ENCODE results near the gene INPP5E. TPM values are rescaled to one million over a fixed set of nuclear protein-coding genes. Genes with fewer than 3 reads are reported as not detected.

INPP5E gene, protein sequence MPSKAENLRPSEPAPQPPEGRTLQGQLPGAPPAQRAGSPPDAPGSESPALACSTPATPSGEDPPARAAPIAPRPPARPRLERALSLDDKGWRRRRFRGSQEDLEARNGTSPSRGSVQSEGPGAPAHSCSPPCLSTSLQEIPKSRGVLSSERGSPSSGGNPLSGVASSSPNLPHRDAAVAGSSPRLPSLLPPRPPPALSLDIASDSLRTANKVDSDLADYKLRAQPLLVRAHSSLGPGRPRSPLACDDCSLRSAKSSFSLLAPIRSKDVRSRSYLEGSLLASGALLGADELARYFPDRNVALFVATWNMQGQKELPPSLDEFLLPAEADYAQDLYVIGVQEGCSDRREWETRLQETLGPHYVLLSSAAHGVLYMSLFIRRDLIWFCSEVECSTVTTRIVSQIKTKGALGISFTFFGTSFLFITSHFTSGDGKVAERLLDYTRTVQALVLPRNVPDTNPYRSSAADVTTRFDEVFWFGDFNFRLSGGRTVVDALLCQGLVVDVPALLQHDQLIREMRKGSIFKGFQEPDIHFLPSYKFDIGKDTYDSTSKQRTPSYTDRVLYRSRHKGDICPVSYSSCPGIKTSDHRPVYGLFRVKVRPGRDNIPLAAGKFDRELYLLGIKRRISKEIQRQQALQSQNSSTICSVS
- 10 to 100 TPM in 2 of 8 experiments, 1 to 10 TPM in 6; 4.5 to 11.1 (median 8.6) TPM for total RNA-seq

DNA sequence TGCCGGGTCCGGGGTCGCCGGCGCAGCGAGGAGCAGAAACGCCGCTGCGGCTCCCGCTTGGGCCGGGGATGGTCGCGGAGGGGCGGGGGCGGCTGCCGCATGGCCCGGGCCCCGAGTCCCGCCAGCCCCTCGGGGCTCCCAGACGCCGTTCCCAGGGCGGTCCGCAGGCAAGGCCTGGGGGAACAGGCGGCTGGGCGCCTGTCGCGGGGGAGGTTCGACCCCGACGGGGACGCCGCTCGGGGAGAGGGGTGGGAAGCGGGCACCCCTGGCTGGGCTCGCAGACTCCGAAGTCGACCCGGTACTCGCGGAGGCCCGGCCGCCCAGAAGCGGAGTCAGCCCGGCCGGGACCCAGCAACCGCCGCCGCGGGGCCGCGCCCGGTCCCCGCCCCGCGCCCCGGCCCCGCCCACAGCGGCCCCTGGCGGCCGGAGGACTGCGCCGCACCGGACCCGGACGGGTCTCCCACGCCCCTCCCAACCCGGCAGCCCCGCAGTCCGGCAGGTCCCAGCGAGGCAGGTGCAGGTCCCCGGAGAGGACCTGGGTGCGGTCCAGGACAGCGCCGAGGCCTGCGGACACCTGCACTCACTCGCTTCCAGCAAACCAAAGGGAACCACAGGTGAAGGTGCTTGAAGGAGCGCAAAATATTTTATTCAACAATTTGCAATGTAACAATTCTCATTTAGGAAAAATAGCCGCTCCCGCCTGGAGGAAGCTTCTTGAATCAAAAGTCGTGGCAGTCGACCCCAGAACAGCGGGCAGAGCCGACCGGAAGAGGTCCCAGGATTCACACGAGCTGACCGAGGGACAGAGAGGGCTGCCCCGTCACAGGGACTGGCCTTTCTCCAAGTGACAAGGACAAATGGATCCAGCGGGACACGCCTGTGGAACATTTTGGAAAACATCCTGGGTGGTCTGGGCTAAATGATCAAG is at the start of gene INPP5E:
INPP5E (minus strand) TSS at position 365 of the 928 bp plus-strand sequence. CDS start 426 bp downstream, outside the sequence.
- in situ Hi-C loops (cut with MboI; ENCODE audit: low pct_unique_long_range_greater_than_20kb in 2 of 9, low sequenced_read_pairs in 9 of 9, unreplicated experiment in 9 of 9) = no loop called here

DNA sequence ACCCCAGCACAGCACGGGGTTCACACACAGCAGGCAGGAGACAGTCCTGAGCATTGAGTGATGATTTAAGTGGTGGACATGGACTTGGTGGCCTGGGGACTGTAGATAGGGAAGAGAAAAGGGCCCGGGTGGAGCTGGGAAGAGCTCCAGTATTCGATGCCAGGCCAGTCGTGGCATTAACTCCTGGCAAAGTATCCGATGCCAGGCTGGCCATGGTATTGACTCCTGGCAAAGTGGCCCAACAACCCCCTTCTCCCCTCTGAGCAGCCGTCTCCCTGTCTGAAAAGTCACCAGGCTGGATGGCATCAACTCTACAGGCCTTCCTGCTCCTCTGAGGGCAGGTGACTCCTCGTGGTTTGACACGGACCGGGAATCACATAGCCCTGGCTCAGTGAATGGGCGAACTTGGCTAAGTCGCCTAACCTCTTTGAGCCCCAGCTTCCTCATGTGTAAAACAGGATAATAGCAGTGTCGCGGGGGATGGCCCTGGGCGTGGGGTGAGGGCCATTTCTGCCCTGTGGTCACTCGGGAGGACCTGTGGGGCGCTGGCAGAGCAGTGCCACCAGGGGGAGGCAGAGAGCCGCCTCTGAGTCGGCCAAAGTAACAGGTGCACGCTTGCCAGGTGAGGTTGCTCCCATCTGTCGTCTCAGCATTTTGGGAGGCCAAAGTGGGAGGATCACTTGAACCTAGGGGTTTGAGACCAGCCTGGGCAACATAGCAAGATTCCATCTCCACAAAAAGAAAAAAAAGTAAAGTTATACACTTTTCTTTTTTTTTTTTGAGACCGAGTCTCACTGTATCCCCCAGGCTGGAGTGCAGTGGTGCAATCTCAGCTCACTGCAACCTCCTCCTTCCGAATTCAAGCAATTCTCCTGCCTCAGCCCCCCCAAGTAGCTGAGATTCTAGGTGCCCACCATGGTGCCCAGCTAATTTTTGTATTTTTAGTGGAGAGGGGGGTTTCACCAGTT is 48.9 kb upstream of the INPP5E start:
- Histone ChIP-seq H3K27ac (no peak overlapping the region), H3K4me1 (replicated peaks in 1 of 2) (peaks cover 14 to 28% of the 10 kb centered on the region in 2 donors), H3K4me3 (no peak overlapping the region)
- in situ Hi-C loops (cut with MboI; ENCODE audit: low pct_unique_long_range_greater_than_20kb in 2 of 9, low sequenced_read_pairs in 9 of 9, unreplicated experiment in 9 of 9) = loop anchor here in 3 of 9 experiments (10.0 to 25.0 kb wide), 2 partner anchors 146 to 149 kb away; no protein-coding TSS in a partner anchor
- 0 to 64% (median 27%) methylated on average over 1 to 10 of the region's 22 CpGs; no CpG with 5 or more reads in 4 of the 10 experiments for WGBS, 10 experiments
- ATAC-seq (replicated peaks in 6 of 8) = peak in 3 of 8 experiments; percentile 4 to 35 (median 5)

More for the DNA sequence above, at the start of gene INPP5E:
- peak; percentile 63 to 85 (median 82) for ATAC-seq (replicated peaks in 6 of 8)
- H3K27ac ChIP-seq = peak within 1 kb of the TSS; percentile 44 to 70
- WGBS, 10 experiments = 0 to 50% (median 8%) methylated on average over 2 to 16 of the region's 90 CpGs; no CpG with 5 or more reads in 3 of the 10 experiments
- H3K4me3 ChIP-seq = peak within 1 kb of the TSS; percentile 49 to 98 (median 85)
- H3K4me1 ChIP-seq (replicated peaks in 1 of 2) = peaks cover 20 to 23% of the 10 kb centered on the region in 2 donors

DNA sequence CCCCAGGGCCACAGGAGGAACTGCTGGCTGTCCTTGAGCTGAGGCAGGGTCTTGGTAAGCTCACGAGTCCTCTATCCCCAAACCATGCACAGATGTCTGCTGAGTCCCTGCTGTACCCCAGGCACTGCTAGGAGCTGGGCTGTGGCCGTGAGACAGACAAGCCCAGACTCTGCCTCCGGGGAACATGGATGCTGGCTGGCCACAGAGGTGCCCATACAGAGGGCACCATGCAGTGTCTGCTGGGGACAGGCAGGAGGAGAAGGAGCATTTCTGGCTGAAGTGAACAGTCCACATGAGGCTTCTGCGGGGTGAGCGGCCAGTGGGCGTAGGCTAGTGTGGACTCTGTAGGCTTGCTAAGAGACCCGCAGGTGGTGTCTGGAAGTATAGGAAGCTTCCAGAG is 48.0 kb upstream of the INPP5E start:
- no peak overlapping the region for H3K4me3 ChIP-seq
- WGBS, 10 experiments = 60 to 100% (median 83%) methylated on average over 1 to 6 of the region's 7 CpGs; no CpG with 5 or more reads in 5 of the 10 experiments
- peaks cover 14 to 19% of the 10 kb centered on the region in 2 donors for H3K4me1 ChIP-seq (replicated peaks in 1 of 2)
- ATAC-seq (replicated peaks in 6 of 8) = no peak
- in situ Hi-C loops (cut with MboI; ENCODE audit: low pct_unique_long_range_greater_than_20kb in 2 of 9, low sequenced_read_pairs in 9 of 9, unreplicated experiment in 9 of 9) = loop anchor here in 3 of 9 experiments (10.0 to 25.0 kb wide), 2 partner anchors 147 to 150 kb away; no protein-coding TSS in a partner anchor
- no peak overlapping the region for H3K27ac ChIP-seq

DNA sequence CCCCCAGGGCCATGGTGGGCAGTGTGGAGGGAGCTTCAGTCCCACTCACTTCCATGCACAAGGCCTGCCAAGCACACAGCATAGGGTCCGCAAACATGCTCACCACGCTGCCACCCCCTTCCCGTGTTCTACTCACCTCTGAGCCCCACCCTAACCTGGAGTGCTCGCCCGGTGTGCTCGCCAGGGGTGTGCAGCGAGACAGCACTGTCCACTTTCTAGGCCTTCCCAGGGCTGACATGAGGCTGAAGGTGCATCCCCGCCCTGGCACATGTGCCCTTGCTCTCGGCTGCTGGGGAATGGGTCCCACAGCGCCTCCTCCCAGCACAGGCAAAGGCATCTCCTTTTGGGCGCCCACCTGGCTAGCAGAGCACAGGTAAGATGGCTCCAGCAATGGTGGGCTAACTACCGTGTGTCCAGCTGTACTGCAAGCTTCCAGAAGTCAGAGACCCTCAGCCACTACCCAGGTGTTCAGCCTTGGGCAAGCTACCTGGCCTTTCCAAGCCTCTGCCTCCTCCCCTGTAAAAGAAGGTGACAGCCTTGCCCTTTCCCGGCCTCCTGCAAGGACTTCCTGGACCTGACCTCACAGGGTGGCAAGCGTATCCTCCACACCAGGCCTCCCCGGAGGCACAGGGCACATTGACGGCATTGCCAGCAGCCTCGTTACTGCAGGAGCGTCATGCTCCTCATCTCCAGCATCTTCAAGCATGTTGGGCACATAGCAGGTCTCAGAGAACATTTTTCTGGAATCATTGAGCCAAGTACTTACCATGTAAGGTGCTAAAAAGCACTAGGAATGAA is 47.4 kb upstream of the INPP5E start:
- WGBS, 10 experiments = 59 to 100% (median 85%) methylated on average over 1 to 10 of the region's 18 CpGs; no CpG with 5 or more reads in 4 of the 10 experiments
- in situ Hi-C loops (cut with MboI; ENCODE audit: low pct_unique_long_range_greater_than_20kb in 2 of 9, low sequenced_read_pairs in 9 of 9, unreplicated experiment in 9 of 9) = loop anchor here in 3 of 9 experiments (10.0 to 25.0 kb wide), 2 partner anchors 148 to 150 kb away; no protein-coding TSS in a partner anchor

DNA sequence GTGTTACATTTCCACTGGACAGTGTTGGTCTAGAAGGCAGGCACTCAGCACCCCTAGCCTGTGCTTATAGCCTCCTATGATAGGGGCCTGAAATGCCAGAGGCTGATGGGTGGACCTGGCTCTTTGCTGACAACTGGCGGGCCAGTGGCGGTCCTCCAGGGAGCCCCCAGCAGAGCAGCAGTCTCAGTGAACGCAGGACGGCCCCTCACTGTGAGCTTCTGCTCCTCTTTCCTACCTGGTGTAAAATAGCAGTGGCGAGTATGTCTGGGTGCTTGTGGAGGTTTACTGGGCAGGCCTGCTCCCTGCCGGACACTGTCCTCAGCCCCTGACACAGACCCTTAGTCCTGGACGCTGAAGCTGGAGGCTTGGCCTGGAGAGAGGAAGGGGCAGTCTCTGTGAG is 46.5 kb upstream of the INPP5E start:
- no peak for ATAC-seq (replicated peaks in 6 of 8)
- Histone ChIP-seq H3K4me3 (no peak overlapping the region), H3K27ac (no peak overlapping the region), H3K4me1 (replicated peaks in 1 of 2) (peaks cover 20 to 27% of the 10 kb centered on the region in 2 donors)
- WGBS, 10 experiments = 47 to 100% (median 86%) methylated on average over 1 to 3 of the region's 7 CpGs; no CpG with 5 or more reads in 5 of the 10 experiments
- in situ Hi-C loops (cut with MboI; ENCODE audit: low pct_unique_long_range_greater_than_20kb in 2 of 9, low sequenced_read_pairs in 9 of 9, unreplicated experiment in 9 of 9) = loop anchor here in 3 of 9 experiments (10.0 to 25.0 kb wide), 2 partner anchors 149 to 151 kb away; no protein-coding TSS in a partner anchor

More for the DNA sequence above, 47.4 kb upstream of the INPP5E start:
- peaks cover 14 to 19% of the 10 kb centered on the region in 2 donors for H3K4me1 ChIP-seq (replicated peaks in 1 of 2)
- H3K4me3 ChIP-seq = no peak overlapping the region
- no peak for ATAC-seq (replicated peaks in 6 of 8)
- no peak overlapping the region for H3K27ac ChIP-seq

DNA sequence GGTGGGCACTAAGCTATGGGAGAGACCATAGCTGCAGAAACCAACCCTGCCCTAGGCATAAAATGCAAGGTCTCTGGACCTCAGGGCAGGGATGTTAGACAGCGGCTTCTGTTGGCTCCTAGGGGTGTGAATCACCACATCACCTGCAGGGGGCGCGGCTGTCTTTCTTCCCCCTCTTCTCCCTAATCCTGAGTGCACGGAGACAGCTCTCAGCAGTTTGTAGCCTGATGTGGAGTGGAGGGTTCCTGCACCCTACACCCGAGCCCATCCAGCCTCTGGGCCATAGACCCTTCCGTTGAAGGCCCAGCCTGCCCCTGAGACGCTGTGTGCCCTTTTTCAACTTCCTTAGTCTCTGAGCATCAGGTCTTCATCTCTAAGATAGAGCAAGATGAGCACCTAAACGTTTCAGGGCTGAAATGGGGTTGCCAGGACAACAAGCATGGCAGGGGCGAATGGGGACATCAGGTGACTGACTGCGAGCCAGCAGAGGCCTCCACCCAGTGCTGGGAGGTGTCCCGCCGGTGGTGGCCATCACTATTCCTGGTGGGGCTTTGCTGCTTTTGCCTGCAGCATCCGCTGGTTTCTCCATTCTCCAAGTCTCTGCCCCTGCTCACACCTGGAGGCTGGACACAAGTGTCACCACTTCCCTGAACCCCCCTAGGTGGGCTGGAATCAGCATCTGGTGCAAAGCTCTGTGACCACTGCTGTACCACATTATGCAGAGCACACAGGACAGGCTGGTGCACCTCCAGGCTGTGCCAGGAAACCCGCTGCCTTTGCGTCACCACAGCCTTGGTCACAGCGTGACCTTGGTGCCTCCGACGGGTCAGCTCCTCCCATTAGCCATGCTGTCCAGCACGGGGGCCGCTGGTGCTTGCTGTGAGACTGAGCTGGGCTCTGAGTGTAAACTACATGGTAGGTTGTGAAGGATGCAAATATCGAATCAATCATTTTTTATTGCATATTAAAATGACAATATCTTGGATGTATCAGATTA is 45.7 kb upstream of the INPP5E start:
- in situ Hi-C loops (cut with MboI; ENCODE audit: low pct_unique_long_range_greater_than_20kb in 2 of 9, low sequenced_read_pairs in 9 of 9, unreplicated experiment in 9 of 9) = loop anchor here in 3 of 9 experiments (10.0 to 25.0 kb wide), 2 partner anchors 149 to 152 kb away; no protein-coding TSS in a partner anchor

DNA sequence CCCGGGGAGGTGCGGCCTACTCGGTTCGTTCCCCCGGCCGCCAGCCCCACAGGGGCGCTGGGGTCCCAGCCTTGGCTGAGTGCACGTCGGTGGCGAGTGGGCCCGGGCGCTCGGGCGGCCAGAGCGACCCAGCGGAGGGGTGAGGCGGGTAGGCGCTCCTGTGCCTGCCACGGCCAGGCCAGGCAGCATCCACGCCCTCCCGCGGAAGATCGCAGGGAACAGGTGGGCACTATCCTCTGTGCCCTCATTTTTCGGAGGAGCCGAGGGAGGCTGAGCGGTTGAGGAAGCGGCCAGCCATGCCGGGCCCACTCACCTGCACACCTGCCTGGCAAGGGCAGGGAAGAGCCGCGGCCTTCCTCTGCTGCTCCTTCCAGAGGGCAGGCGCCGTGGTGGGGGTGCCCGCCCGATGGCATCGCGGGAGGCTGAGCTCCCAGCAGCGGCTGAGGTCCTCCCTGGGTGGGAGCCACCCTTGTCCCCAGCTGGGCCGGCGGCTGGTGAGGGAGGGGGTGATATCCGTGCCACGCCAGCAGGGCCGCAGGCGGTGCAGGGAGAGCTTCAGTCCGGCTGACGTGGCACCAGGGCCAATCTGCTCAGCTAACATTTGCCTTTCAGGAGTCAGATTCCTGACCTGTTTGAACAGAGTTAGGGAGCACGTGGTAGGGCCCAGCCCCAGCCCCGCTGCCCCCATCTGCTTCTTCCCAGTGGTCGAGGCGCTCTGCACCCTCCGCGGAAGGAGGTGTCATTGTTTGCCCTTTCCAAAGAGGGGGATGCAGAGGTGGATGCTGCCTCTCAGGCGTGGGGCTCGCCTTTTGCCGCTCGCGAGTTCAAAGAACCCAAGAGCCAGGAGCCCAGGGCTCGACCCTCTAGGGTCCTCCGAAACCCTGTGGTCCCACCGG is 44.8 kb upstream of the INPP5E start:
- ATAC-seq (replicated peaks in 6 of 8) = no peak
- Histone ChIP-seq H3K4me3 (peak overlapping the region; percentile 44 to 99 (median 89)), H3K4me1 (replicated peaks in 1 of 2) (peaks cover 21 to 29% of the 10 kb centered on the region in 2 donors), H3K27ac (peak overlapping the region; percentile 100)
- WGBS, 10 experiments = 0 to 79% (median 0%) methylated on average over 1 to 6 of the region's 59 CpGs; no CpG with 5 or more reads in 7 of the 10 experiments
- in situ Hi-C loops (cut with MboI; ENCODE audit: low pct_unique_long_range_greater_than_20kb in 2 of 9, low sequenced_read_pairs in 9 of 9, unreplicated experiment in 9 of 9) = loop anchor here in 3 of 9 experiments (10.0 to 25.0 kb wide), 2 partner anchors 150 to 153 kb away; no protein-coding TSS in a partner anchor

More for the DNA sequence above, 45.7 kb upstream of the INPP5E start:
- H3K27ac ChIP-seq = no peak overlapping the region
- H3K4me1 ChIP-seq (replicated peaks in 1 of 2) = peaks cover 21 to 29% of the 10 kb centered on the region in 2 donors
- 13 to 94% (median 51%) methylated on average over 1 to 11 of the region's 21 CpGs; no CpG with 5 or more reads in 1 of the 10 experiments for WGBS, 10 experiments
- peak overlapping the region in 1 of 5 donors; percentile 99 for H3K4me3 ChIP-seq
- peak in 7 of 8 experiments; percentile 5 to 18 (median 8) for ATAC-seq (replicated peaks in 6 of 8)

DNA sequence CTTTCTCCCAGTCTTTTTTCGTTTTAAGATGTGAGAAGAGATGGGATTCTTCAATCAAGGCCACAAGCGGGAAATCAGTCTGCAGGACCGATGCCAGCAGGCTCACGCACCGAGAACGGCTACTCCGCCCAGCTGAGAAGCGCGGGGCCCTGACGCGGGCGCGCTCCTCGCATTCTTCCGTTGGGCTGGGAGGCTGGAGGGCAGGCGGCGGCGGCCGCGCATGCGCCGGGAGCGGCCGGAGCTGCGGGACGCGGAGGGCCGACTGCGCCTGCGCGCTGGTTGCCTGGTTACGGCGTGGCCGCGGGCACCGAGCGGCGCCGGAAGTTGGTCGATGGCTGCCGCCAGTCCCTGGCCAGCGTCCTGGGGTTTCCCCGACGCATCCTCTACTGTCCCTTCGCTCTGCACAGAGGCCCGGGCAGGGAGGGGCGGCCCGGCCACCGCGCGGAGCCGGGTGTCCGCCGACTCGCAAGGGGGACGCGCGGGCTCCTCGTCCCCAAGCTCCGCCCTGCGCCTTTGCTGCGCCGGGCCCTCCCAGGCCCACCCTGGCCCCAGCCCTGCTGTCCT is 44.0 kb upstream of the INPP5E start:
- in situ Hi-C loops (cut with MboI; ENCODE audit: low pct_unique_long_range_greater_than_20kb in 2 of 9, low sequenced_read_pairs in 9 of 9, unreplicated experiment in 9 of 9) = loop anchor here in 3 of 9 experiments (10.0 to 25.0 kb wide), 2 partner anchors 151 to 154 kb away; no protein-coding TSS in a partner anchor
- ATAC-seq (replicated peaks in 6 of 8) = peak; percentile 49 to 77 (median 72)
- 0% methylated on average over 5 of the region's 63 CpGs; no CpG with 5 or more reads in 9 of the 10 experiments for WGBS, 10 experiments
- peaks cover 21 to 29% of the 10 kb centered on the region in 2 donors for H3K4me1 ChIP-seq (replicated peaks in 1 of 2)
- peak overlapping the region; percentile 100 for H3K27ac ChIP-seq
- H3K4me3 ChIP-seq = peak overlapping the region; percentile 44 to 99 (median 89)

Data from motor neuron (in vitro differentiated cells).